ENCODE results near the gene PDE3B. TPM values are rescaled to one million over a fixed set of nuclear protein-coding genes. Genes with fewer than 3 reads are reported as not detected.
"Not testable (repeated sequence)": the region's sequence is repeated elsewhere in the genome, so short reads cannot be mapped to it uniquely, and the experiment has no call there.

PDE3B gene
- total RNA-seq, 4 donors from 2014 or later = 13.3 to 23.3 (median 21.5) TPM

GRCh38 chr11:14722496-14722895 is 78.9 kb downstream of the PDE3B start:
- H3K9me3 ChIP-seq = no peaks in the 10 kb centered on the region
- peaks cover 0 to 4% (median under 1%) of the 10 kb centered on the region in 4 donors for H3K4me1 ChIP-seq
- 70% methylated on average over 4 of the region's 4 CpGs for WGBS
- intact Hi-C loops (cut with DNase I) = no loop called here
- no peak overlapping the region for H3K27ac ChIP-seq (replicated peaks in 1 of 4)
- no peaks in the 10 kb centered on the region for H3K27me3 ChIP-seq
- DNase-seq (ENCODE audit: extremely low spot score) = no peak
- no peak for TF ChIP-seq POLR2AphosphoS5 (IDR thresholded peaks at IDR 0.05)
- H3K36me3 ChIP-seq = no peaks in the 10 kb centered on the region
- H3K4me3 ChIP-seq = no peak overlapping the region

GRCh38 chr11:14725150-14725549 is 81.5 kb downstream of the PDE3B start:
- Histone ChIP-seq H3K9me3 (no peaks in the 10 kb centered on the region), H3K4me3 (no peak overlapping the region), H3K27me3 (no peaks in the 10 kb centered on the region), H3K4me1 (peaks cover 0 to 24% (median 14%) of the 10 kb centered on the region in 4 donors), H3K27ac (replicated peaks in 1 of 4) (no peak overlapping the region), H3K36me3 (no peaks in the 10 kb centered on the region)
- no peak for DNase-seq (ENCODE audit: extremely low spot score)
- intact Hi-C loops (cut with DNase I) = no loop called here
- TF ChIP-seq CTCF (IDR thresholded peaks at IDR 0.05) (no peak), POLR2AphosphoS5 (IDR thresholded peaks at IDR 0.05) (no peak), POLR2A (IDR thresholded peaks at IDR 0.05; ENCODE audit: low read depth) (no peak), EP300 (IDR thresholded peaks at IDR 0.05) (no peak)
- 84% methylated on average over 1 of the region's 1 CpG for WGBS

GRCh38 chr11:14727215-14727614 is 83.6 kb downstream of the PDE3B start:
- Histone ChIP-seq H3K9me3 (no peaks in the 10 kb centered on the region), H3K4me3 (no peak overlapping the region), H3K27ac (replicated peaks in 1 of 4) (no peak overlapping the region), H3K36me3 (no peaks in the 10 kb centered on the region), H3K27me3 (no peaks in the 10 kb centered on the region), H3K4me1 (peaks cover 0 to 24% (median 14%) of the 10 kb centered on the region in 4 donors)
- no peak for TF ChIP-seq POLR2A (IDR thresholded peaks at IDR 0.05; ENCODE audit: low read depth)
- no peak for TF ChIP-seq CTCF (IDR thresholded peaks at IDR 0.05)
- no peak for TF ChIP-seq POLR2AphosphoS5 (IDR thresholded peaks at IDR 0.05)
- no peak for TF ChIP-seq EP300 (IDR thresholded peaks at IDR 0.05)
- no peak for DNase-seq (ENCODE audit: extremely low spot score)
- intact Hi-C loops (cut with DNase I) = no loop called here

- DNase-seq (ENCODE audit: extremely low spot score) = no peak
- 25% methylated on average over 1 of the region's 1 CpG for WGBS
- H3K27me3 ChIP-seq = no peaks in the 10 kb centered on the region
- H3K36me3 ChIP-seq = no peaks in the 10 kb centered on the region
- H3K4me1 ChIP-seq = peaks cover 0 to 24% (median 14%) of the 10 kb centered on the region in 4 donors
- H3K9me3 ChIP-seq = no peaks in the 10 kb centered on the region
- no peak overlapping the region for H3K27ac ChIP-seq (replicated peaks in 1 of 4)
- intact Hi-C loops (cut with DNase I) = no loop called here
- H3K4me3 ChIP-seq = no peak overlapping the region
- TF ChIP-seq POLR2AphosphoS5 (IDR thresholded peaks at IDR 0.05) (no peak), POLR2A (IDR thresholded peaks at IDR 0.05; ENCODE audit: low read depth) (no peak)
Observed at GRCh38 chr11:14727746-14728145, 84.1 kb downstream of the PDE3B start.

GRCh38 chr11:14740539-14740938 is 96.9 kb downstream of the PDE3B start:
- H3K9me3 ChIP-seq; H3K27ac ChIP-seq (replicated peaks in 1 of 4); H3K4me1 ChIP-seq; H3K36me3 ChIP-seq; H3K27me3 ChIP-seq; intact Hi-C loops (cut with DNase I); DNase-seq (ENCODE audit: extremely low spot score); H3K4me3 ChIP-seq: not testable (repeated sequence)
- WGBS = 82% methylated on average over 2 of the region's 2 CpGs

- DNase-seq (ENCODE audit: extremely low spot score) = no peak
- TF ChIP-seq CTCF (IDR thresholded peaks at IDR 0.05) (no peak), POLR2A (IDR thresholded peaks at IDR 0.05; ENCODE audit: low read depth) (no peak)
Observed at GRCh38 chr11:14741195-14741594, 97.6 kb downstream of the PDE3B start.

More at GRCh38 chr11:14741195-14741594, 97.6 kb downstream of the PDE3B start:
- Histone ChIP-seq H3K27me3 (no peaks in the 10 kb centered on the region), H3K4me1 (peaks cover 0 to 3% (median 0%) of the 10 kb centered on the region in 4 donors), H3K4me3 (no peak overlapping the region), H3K36me3 (no peaks in the 10 kb centered on the region), H3K27ac (replicated peaks in 1 of 4) (no peak overlapping the region), H3K9me3 (peaks cover 0 to 5% (median 0%) of the 10 kb centered on the region in 4 donors)
- intact Hi-C loops (cut with DNase I) = no loop called here
- 87% methylated on average over 3 of the region's 3 CpGs for WGBS
